ENCODE measurements around the gene NFIC. TPM values are rescaled to one million over a fixed set of nuclear protein-coding genes. Genes with fewer than 3 reads are reported as not detected.
"Not testable (repeated sequence)": the region's sequence is repeated elsewhere in the genome, so short reads cannot be mapped to it uniquely, and the experiment has no call there.

Gene NFIC
- total RNA-seq, 8 experiments from 2014 or later: 0.82 to 77.5 (median 6.3) TPM

DNA sequence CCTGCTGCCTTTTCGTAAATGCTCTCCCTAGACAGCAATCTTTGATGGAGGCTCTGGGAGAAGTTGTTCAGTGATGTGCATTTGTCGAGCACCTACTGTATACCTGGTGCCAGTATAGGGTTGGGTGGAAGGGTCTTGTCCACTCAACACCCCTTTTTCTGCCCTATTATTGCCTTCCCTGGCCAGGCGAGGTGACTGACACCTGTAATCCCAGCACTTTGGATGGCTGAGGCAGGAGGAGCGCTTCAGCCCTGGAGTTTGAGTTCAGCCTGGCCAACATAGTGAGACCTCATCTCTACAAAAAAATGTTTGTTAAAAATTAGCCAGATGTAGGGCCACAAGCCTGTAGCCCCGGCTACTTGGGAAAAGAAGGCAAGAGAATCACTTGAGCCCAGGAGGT, 49.3 kb downstream of the NFIC start:
- WGBS, 10 experiments: 50 to 100% (median 87%) methylated on average over 1 to 4 of the region's 5 CpGs; no CpG with 5 or more reads in 4 of the 10 experiments
- no peak overlapping the region for H3K4me3 ChIP-seq
- no peak for ATAC-seq (replicated peaks in 6 of 8)
- no peak overlapping the region for H3K27ac ChIP-seq
- no peaks in the 10 kb centered on the region for H3K4me1 ChIP-seq (replicated peaks in 1 of 2)
- in situ Hi-C loops (cut with MboI; ENCODE audit: low pct_unique_long_range_greater_than_20kb in 2 of 9, low sequenced_read_pairs in 9 of 9, unreplicated experiment in 9 of 9): no loop called here

GRCh38 chr19:3420244-3420755, 53.9 kb downstream of the NFIC start:
- no peak overlapping the region for H3K27ac ChIP-seq
- WGBS, 10 experiments: 33 to 100% (median 87%) methylated on average over 1 to 10 of the region's 11 CpGs; no CpG with 5 or more reads in 1 of the 10 experiments
- in situ Hi-C loops (cut with MboI; ENCODE audit: low pct_unique_long_range_greater_than_20kb in 2 of 9, low sequenced_read_pairs in 9 of 9, unreplicated experiment in 9 of 9): no loop called here
- H3K4me1 ChIP-seq (replicated peaks in 1 of 2): no peaks in the 10 kb centered on the region
- no peak overlapping the region for H3K4me3 ChIP-seq
- no peak for ATAC-seq (replicated peaks in 6 of 8)

DNA sequence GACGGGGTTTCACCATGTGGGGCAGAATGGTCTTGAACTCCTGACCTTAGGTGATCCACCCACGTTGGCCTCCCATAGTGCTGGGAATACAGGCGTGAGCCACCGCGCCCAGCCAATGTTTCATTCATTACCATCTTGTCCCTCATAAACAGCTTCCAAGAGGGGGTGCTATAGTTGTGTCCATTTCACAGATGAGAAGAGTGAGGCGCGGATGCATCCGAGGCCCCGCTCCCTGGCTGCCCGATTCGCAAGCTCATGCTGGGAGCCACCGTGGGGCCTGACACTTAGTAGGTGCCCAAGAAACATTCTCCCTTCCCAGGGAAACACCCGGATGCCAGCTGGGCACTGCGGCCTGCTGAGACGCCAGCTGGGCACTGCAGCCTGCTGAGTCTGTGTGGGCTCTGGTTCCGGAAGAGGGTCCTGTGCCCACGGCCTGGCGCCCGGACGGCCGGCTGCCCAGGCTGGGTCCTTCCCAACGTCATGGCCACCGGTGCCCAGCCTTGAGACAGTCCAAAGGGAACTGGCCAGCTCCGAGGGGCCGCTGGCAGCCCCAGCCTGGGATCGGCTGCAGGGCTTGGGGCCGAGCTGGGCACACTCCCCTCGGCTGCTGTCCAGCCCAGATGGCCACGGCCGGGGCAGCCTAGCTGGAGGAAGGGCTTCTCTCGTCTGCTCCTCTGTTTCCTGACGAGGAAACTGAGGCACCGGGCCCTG, 54.7 kb downstream of the NFIC start:
- 0 to 100% (median 89%) methylated on average over 1 to 11 of the region's 33 CpGs; no CpG with 5 or more reads in 5 of the 10 experiments for whole genome bisulfite sequencing, 10 experiments
- H3K4me1 ChIP-seq (replicated peaks in 1 of 2): no peaks in the 10 kb centered on the region
- in situ Hi-C loops (cut with MboI; ENCODE audit: low pct_unique_long_range_greater_than_20kb in 2 of 9, low sequenced_read_pairs in 9 of 9, unreplicated experiment in 9 of 9): no loop called here
- no peak overlapping the region for H3K4me3 ChIP-seq
- no peak overlapping the region for H3K27ac ChIP-seq
- ATAC-seq (replicated peaks in 6 of 8): no peak

DNA sequence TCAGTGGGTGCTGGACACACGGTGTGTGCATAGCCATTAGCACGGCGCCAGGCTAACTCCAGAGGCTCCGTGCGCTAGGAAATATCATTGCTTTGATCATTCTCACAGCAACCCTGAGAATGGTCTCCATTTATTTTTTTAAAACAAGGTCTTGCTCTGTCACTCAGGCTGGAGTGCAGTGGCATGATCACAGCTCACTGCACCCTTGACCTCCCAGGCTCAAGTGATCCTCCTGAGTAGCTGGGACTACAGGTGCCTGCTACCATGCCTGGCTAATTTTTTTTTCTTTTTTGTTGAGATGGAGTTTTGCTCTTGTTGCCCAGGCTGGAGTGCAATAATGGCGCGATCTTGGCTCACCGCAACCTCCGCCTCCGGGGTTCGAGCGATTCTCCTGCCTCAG, 55.3 kb downstream of the NFIC start:
- H3K4me3 ChIP-seq; H3K27ac ChIP-seq; H3K4me1 ChIP-seq (replicated peaks in 1 of 2); ATAC-seq (replicated peaks in 6 of 8); in situ Hi-C loops (cut with MboI; ENCODE audit: low pct_unique_long_range_greater_than_20kb in 2 of 9, low sequenced_read_pairs in 9 of 9, unreplicated experiment in 9 of 9): not testable (repeated sequence)
- 80 to 100% (median 95%) methylated on average over 2 to 12 of the region's 12 CpGs; no CpG with 5 or more reads in 5 of the 10 experiments for WGBS, 10 experiments

DNA sequence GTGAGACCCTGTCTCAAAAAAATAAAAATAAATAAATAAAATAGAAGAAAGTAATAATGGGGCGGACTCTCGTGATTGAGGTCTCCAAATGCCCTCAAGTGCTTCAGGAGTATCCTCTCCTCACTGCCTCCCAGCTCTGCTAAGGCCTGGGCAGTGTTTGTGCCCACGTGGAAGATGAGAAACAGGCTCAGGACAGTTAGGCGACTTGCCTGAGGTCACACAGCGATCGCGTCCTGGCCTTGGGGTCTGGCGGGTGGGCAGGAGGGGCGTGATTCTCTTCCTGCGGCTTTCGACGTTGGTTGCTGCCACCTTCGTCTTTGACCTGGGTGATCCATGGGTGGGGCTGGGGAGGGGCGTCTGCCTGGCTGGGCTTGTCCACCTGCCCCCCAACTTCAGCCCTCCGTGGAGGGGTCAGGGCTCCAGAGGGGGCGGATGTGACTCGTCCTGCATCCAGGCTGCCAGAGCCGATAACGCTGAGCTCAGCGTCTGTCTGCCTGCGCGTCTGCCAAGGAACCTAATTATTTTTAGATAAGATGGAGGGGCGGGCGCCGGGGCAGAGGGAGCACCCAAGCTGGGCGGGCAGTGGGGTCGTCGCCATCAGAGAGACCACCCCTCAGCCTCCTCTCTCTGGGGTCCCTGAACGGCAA, 56.9 kb downstream of the NFIC start:
- in situ Hi-C loops (cut with MboI; ENCODE audit: low pct_unique_long_range_greater_than_20kb in 2 of 9, low sequenced_read_pairs in 9 of 9, unreplicated experiment in 9 of 9): no loop called here
- Histone ChIP-seq H3K4me3 (no peak overlapping the region), H3K4me1 (replicated peaks in 1 of 2) (no peaks in the 10 kb centered on the region), H3K27ac (no peak overlapping the region)
- 33 to 100% (median 89%) methylated on average over 2 to 9 of the region's 29 CpGs; no CpG with 5 or more reads in 4 of the 10 experiments for WGBS, 10 experiments
- ATAC-seq (replicated peaks in 6 of 8): no peak

DNA sequence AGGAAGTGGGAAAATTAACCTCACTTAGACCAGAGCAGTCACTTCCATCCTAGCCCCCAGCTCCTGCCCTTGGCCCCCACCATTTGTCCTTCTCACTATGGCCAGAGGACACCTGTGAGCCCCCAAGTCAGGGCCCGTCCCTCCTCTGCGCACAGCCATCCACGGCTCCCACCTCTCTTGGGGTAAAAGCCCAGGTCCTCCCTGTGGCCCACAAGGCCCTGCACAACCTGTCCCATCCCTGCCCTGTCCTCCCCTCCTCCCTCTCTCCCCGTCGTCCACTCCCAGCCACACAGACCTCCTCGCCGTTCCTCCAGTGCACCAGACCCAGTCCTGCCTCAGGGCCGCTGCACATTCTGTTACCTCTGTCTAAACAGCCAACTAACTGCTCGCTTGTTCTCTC, 60.0 kb downstream of the NFIC start:
- 83 to 100% (median 88%) methylated on average over 1 to 5 of the region's 9 CpGs; no CpG with 5 or more reads in 6 of the 10 experiments for WGBS, 10 experiments
- in situ Hi-C loops (cut with MboI; ENCODE audit: low pct_unique_long_range_greater_than_20kb in 2 of 9, low sequenced_read_pairs in 9 of 9, unreplicated experiment in 9 of 9): no loop called here

DNA sequence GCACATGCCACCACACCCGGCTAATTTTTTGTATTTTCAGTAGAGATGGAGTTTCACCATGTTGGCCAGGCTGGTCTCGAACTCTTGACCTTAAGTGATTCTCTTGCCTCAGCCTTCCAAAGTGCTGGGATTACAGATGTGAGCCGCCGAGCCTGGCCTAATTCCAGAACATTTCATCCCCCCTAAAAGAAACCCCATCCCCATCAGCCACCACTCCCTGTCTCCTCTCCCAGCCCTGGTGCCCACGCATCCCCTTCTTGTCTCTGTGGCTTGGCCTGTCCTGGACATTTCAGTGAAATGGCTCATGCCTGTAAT, 63.9 kb downstream of the NFIC start:
- H3K4me3 ChIP-seq; H3K27ac ChIP-seq; in situ Hi-C loops (cut with MboI; ENCODE audit: low pct_unique_long_range_greater_than_20kb in 2 of 9, low sequenced_read_pairs in 9 of 9, unreplicated experiment in 9 of 9); H3K4me1 ChIP-seq (replicated peaks in 1 of 2); ATAC-seq (replicated peaks in 6 of 8): not testable (repeated sequence)
- WGBS, 10 experiments: 71 to 92% (median 76%) methylated on average over 2 to 3 of the region's 5 CpGs; no CpG with 5 or more reads in 7 of the 10 experiments

More for the DNA sequence above, 60.0 kb downstream of the NFIC start:
- Histone ChIP-seq H3K27ac (no peak overlapping the region), H3K4me3 (no peak overlapping the region), H3K4me1 (replicated peaks in 1 of 2) (peaks cover 0 to 4% of the 10 kb centered on the region in 2 donors)
- ATAC-seq (replicated peaks in 6 of 8): no peak

DNA sequence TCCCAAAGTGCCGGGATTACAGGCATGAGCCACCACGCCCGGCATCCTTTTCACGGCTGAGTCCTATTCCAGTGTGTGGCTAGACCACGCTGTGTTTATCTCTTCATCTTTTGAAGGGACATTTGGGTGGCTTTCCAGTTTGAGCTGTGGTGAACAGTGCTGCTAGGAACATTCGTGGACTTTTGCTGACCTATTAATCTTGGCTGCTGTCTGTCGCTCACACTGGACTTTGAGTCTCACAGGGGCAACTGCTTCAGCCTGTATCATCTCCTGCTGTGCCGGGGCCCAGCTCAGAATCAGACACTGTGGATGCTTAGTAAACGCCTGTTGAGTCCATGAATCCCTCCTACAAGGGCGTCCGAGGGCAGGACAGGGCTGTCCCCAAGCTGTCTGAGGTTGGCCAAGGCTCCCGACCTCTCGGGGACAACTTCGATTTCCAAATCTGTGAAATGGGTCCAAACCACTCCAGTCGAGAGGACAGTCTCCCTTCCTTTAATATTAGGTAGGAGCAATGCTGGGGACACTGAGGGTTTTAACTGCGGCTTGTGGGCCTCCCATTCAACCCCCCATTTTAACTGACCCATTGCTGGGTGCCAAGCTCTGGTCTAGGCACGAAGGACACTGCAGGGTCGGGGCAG, 65.5 kb downstream of the NFIC start:
- WGBS, 10 experiments: 55 to 88% (median 83%) methylated on average over 1 to 12 of the region's 18 CpGs; no CpG with 5 or more reads in 3 of the 10 experiments
- Histone ChIP-seq H3K4me1 (replicated peaks in 1 of 2) (peaks cover 2 to 9% of the 10 kb centered on the region in 2 donors), H3K4me3 (no peak overlapping the region), H3K27ac (no peak overlapping the region)
- no peak for ATAC-seq (replicated peaks in 6 of 8)
- in situ Hi-C loops (cut with MboI; ENCODE audit: low pct_unique_long_range_greater_than_20kb in 2 of 9, low sequenced_read_pairs in 9 of 9, unreplicated experiment in 9 of 9): no loop called here

DNA sequence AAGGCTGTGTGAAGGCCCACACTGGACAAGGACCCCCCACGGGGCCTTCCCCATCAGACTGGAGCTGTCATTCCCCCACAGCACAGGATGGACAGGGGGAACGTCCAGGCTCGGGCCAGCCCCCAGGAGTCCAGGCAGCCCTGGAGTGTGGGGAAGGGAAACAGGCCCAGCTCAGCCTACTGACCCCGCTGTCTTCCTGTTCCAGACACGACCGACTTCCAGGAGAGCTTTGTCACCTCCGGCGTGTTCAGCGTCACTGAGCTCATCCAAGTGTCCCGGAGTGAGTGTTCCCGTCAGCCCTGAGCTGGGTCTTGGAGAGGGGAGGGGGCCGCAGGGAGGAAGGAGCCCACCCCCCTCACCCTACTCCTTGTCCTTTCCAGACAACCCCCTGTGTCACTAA, 66.9 kb downstream of the NFIC start:
- WGBS, 10 experiments: 50 to 100% (median 80%) methylated on average over 1 to 5 of the region's 12 CpGs; no CpG with 5 or more reads in 4 of the 10 experiments
- in situ Hi-C loops (cut with MboI; ENCODE audit: low pct_unique_long_range_greater_than_20kb in 2 of 9, low sequenced_read_pairs in 9 of 9, unreplicated experiment in 9 of 9): no loop called here
- Histone ChIP-seq H3K4me3 (no peak overlapping the region), H3K4me1 (replicated peaks in 1 of 2) (peaks cover 2 to 9% of the 10 kb centered on the region in 2 donors), H3K27ac (no peak overlapping the region)
- ATAC-seq (replicated peaks in 6 of 8): no peak

DNA sequence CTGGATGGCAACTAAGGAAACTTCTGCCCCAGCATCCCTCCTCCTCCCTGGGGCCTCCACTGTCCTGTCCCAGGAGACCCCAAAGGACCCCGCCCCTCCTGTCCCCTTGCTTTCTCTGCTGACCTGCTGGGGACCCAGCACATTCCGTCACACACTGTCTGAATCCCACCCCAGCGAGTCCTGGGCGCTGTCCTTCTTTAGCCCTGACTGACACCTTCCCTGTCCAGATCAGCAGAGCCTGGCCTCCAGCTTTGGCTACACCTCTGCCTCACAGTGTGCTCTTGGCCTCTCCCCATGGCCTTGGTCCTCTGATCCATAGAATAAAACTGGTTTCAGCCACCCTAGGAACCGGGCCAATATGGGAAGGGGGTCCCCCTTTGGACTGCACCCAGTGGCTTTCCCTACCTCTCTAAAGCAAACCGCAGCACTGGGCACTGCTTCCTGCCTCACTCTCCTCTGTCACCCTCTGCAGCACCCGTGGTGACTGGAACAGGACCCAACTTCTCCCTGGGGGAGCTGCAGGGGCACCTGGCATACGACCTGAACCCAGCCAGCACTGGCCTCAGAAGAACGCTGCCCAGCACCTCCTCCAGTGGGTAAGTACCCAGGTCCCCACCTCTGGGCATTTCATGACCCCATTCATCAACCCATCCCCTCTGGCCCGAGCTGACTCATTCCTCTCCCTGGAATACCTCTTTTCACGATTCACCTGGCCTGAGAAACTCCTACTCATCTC, 67.6 kb downstream of the NFIC start:
- no peak overlapping the region for H3K4me3 ChIP-seq
- peaks cover 2 to 5% of the 10 kb centered on the region in 2 donors for H3K4me1 ChIP-seq (replicated peaks in 1 of 2)
- WGBS, 10 experiments: 80 to 100% (median 90%) methylated on average over 1 to 5 of the region's 11 CpGs; no CpG with 5 or more reads in 2 of the 10 experiments
- no peak overlapping the region for H3K27ac ChIP-seq
- ATAC-seq (replicated peaks in 6 of 8): no peak
- in situ Hi-C loops (cut with MboI; ENCODE audit: low pct_unique_long_range_greater_than_20kb in 2 of 9, low sequenced_read_pairs in 9 of 9, unreplicated experiment in 9 of 9): no loop called here

DNA sequence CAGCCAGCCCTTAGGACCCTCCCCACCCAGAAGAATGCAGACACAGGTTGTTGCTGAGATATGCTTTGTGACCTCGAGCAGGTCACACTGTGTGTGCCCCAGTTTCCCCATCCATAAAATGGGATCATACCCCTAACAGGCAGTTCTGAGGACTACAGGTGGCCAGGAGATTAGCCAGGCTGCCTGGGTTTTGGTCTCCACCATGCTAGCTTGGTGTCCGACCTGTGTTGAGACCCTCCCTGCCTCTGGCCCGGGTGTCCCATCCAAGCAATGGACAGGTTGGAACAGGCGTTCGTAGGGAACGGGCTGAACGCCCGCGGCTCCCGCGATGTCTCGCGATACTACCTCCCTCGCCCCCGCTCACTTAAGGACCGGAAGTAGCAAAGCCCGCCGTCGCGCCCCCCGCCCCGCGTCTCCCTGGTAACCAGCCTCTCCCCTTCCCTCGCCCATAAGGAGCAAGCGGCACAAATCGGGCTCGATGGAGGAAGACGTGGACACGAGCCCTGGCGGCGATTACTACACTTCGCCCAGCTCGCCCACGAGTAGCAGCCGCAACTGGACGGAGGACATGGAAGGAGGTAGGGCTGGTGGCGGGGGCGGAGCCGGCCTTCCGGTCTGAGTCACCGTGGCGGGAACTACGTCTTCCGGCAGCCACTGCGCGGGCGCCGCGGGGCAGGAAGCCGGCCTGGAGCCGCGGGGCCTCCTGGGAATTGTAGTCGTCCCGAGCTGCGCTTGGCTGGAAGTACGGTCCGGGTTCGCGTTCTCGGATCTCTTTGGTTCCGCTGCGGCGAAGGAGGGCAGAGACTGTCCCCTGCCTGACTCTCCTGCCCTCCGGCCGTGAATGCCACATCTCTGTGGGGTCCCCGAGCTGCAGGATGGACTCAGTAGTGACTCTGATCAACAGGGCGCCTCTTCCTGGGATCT, 68.5 kb downstream of the NFIC start:
- in situ Hi-C loops (cut with MboI; ENCODE audit: low pct_unique_long_range_greater_than_20kb in 2 of 9, low sequenced_read_pairs in 9 of 9, unreplicated experiment in 9 of 9): no loop called here
- peaks cover 2 to 5% of the 10 kb centered on the region in 2 donors for H3K4me1 ChIP-seq (replicated peaks in 1 of 2)
- peak; percentile 95 to 99 (median 96) for ATAC-seq (replicated peaks in 6 of 8)
- H3K27ac ChIP-seq: peak overlapping the region; percentile 97 to 99
- 0 to 2% (median 0%) methylated on average over 2 to 11 of the region's 67 CpGs; no CpG with 5 or more reads in 6 of the 10 experiments for WGBS, 10 experiments
- peak overlapping the region; percentile 57 to 85 (median 67) for H3K4me3 ChIP-seq

- ATAC-seq (replicated peaks in 6 of 8): peak in 2 of 8 experiments; percentile 4 to 5
- 22 to 87% (median 53%) methylated on average over 2 to 7 of the region's 13 CpGs; no CpG with 5 or more reads in 3 of the 10 experiments for WGBS, 10 experiments
- in situ Hi-C loops (cut with MboI; ENCODE audit: low pct_unique_long_range_greater_than_20kb in 2 of 9, low sequenced_read_pairs in 9 of 9, unreplicated experiment in 9 of 9): no loop called here
- H3K27ac ChIP-seq: no peak overlapping the region
- H3K4me3 ChIP-seq: no peak overlapping the region
- H3K4me1 ChIP-seq (replicated peaks in 1 of 2): peaks cover 16 to 21% of the 10 kb centered on the region in 2 donors
Measured at GRCh38 chr19:3440082-3440481, 73.7 kb downstream of the NFIC start.

Measured in motor neuron (in vitro differentiated cells).